Bone marrow (tissue), 2 donors: ENCODE data around the gene SERF2.
"Not testable (repeated sequence)": the region's sequence is repeated elsewhere in the genome, so short reads cannot be mapped to it uniquely, and the experiment has no call there.

ENCODE experiments used
- DNase-seq, 2 donors: peaks; one replicate each; lab custom pipeline; 2025; lab: John Stamatoyannopoulos, UW

SERF2 gene

GRCh38 chr15:43829951-43830540 is 37.9 kb downstream of the SERF2 start:
- DNase-seq = not testable (repeated sequence)

- DNase-seq = not testable (repeated sequence)
Measured at GRCh38 chr15:43830691-43831275, 38.7 kb downstream of the SERF2 start.

- DNase-seq = not testable (repeated sequence)
Measured at GRCh38 chr15:43831519-43832052, 39.5 kb downstream of the SERF2 start.

- DNase-seq = not testable (repeated sequence)
Measured at GRCh38 chr15:43832485-43832884, 40.4 kb downstream of the SERF2 start.

GRCh38 chr15:43845421-43845820 is 53.3 kb downstream of the SERF2 start:
- no peak for DNase-seq
